Measurements from ENCODE around the gene SOX1.

Gene SOX1

DNA sequence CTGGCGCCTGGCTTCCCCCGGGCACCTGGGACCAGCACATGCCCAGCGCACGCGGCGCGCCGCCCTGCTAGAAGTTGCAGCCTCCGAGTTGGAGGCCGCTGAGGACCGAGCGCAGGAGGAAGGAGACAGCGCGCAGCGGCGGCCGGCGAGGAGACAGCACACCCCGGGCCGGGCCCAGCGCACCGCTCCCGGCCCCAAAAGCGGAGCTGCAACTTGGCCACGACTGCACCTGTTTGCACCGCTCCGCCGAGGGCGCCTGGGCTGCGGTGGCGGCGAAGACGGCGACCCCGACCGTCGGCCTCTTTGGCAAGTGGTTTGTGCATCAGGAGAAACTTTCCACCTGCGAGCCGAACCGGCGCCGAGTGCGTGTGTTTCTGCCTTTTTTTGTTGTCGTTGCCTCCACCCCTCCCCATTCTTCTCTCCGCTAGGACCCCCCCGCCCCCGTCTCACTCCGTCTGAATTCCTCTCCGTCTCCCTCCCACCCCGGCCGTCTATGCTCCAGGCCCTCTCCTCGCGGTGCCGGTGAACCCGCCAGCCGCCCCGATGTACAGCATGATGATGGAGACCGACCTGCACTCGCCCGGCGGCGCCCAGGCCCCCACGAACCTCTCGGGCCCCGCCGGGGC lies at the start of gene SOX1:
Gene SOX1 (plus strand): TSS at position 34 of the 626 bp plus-strand sequence. CDS start 510 bp downstream, at position 544.
- DNase-seq (ENCODE audit: low read depth), result no peak
- no peak within 1 kb of the TSS for H3K4me3 ChIP-seq (ENCODE audit: low read depth, low read length)
- no peak for TF ChIP-seq CTCF (IDR thresholded peaks at IDR 0.05; ENCODE audit: control insufficient read depth, extremely low read depth, insufficient read depth)

GRCh38 chr13:112024577-112024976 lies 42.4 kb upstream of the SOX1 start:
- TF ChIP-seq CTCF (IDR thresholded peaks at IDR 0.05; ENCODE audit: control insufficient read depth, extremely low read depth, insufficient read depth), result no peak
- no peak for DNase-seq (ENCODE audit: low read depth)
- no peak overlapping the region for H3K4me3 ChIP-seq (ENCODE audit: low read depth, low read length)

GRCh38 chr13:112027250-112027649 lies 39.7 kb upstream of the SOX1 start:
- no peak for DNase-seq (ENCODE audit: low read depth)
- H3K4me3 ChIP-seq (ENCODE audit: low read depth, low read length), result no peak overlapping the region
- TF ChIP-seq CTCF (IDR thresholded peaks at IDR 0.05; ENCODE audit: control insufficient read depth, extremely low read depth, insufficient read depth), result no peak

- TF ChIP-seq CTCF (IDR thresholded peaks at IDR 0.05; ENCODE audit: control insufficient read depth, extremely low read depth, insufficient read depth), result no peak
- DNase-seq (ENCODE audit: low read depth), result no peak
- H3K4me3 ChIP-seq (ENCODE audit: low read depth, low read length), result no peak overlapping the region
Measured at GRCh38 chr13:112028481-112028880, 38.5 kb upstream of the SOX1 start.

- no peak for TF ChIP-seq CTCF (IDR thresholded peaks at IDR 0.05; ENCODE audit: control insufficient read depth, extremely low read depth, insufficient read depth)
- DNase-seq (ENCODE audit: low read depth), result no peak
- H3K4me3 ChIP-seq (ENCODE audit: low read depth, low read length), result no peak overlapping the region
Measured at GRCh38 chr13:112029143-112029542, 37.8 kb upstream of the SOX1 start.

DNA sequence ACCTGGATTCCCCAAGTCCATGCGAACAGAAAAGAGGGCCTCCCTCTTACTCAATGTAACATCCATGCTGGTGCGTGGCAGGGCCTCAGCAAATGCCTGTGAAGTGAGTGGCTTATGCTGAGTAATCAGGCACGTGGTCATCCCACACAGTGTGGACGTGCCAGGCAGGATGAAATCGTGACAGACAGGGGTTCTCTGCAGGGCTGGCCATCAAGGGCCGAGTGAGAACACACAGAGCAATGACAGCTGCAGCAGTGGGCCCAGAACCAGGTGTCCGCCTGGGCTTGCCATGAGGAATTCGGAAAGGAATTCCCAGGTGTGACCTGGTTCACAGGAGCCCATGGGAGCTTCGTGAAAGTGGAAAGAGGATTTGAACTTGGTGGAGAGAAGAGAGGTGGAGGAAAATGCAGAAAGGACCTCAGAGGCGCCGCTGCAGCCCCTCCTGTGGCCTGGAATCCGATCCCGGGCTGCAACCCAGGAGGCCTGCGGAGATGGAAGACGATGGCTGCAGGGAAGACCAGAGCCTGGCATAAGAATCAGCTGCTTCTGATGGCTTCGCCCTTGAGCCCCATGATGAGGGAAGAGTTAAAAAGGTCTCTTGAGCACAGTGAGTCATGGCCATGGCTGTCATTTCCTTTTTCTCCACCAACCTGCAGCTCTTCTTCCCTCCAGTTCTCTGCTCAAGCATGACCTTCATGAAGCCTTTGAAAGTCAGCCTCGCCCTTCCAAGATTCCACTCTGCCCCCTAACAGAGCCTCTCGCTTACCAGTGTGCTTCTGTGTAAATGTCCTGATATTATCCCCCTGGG lies 34.6 kb upstream of the SOX1 start:
- no peak for TF ChIP-seq CTCF (IDR thresholded peaks at IDR 0.05; ENCODE audit: control insufficient read depth, extremely low read depth, insufficient read depth)
- no peak overlapping the region for H3K4me3 ChIP-seq (ENCODE audit: low read depth, low read length)
- no peak for DNase-seq (ENCODE audit: low read depth)
